ENCODE results near the gene ECHS1.
A peak's percentile ranks its signal among the peaks of the same experiment; 100 is the strongest.

Gene ECHS1

GRCh38 chr10:133338080-133339071, 34.8 kb downstream of the ECHS1 start:
- no peak for TF ChIP-seq CTCF (IDR thresholded peaks at IDR 0.05; ENCODE audit: insufficient read depth, low read depth, low read length, missing control alignments)
- DNase-seq (ENCODE audit: low read depth), result no peak
- H3K4me3 ChIP-seq (ENCODE audit: low read depth, low read length), result no peak overlapping the region

GRCh38 chr10:133337370-133337725, 35.8 kb downstream of the ECHS1 start:
- DNase-seq (ENCODE audit: low read depth), result no peak
- no peak overlapping the region for H3K4me3 ChIP-seq (ENCODE audit: low read depth, low read length)
- TF ChIP-seq CTCF (IDR thresholded peaks at IDR 0.05; ENCODE audit: insufficient read depth, low read depth, low read length, missing control alignments), result no peak

GRCh38 chr10:133336577-133337369, 36.4 kb downstream of the ECHS1 start, which contains the start of gene CALY:
TSS of gene CALY (minus strand) at chr10:133336896. CDS start at chr10:133328989, 7,907 bp downstream.
- no peak for TF ChIP-seq CTCF (IDR thresholded peaks at IDR 0.05; ENCODE audit: insufficient read depth, low read depth, low read length, missing control alignments)
- H3K4me3 ChIP-seq (ENCODE audit: low read depth, low read length), result no peak within 1 kb of the TSS
- DNase-seq (ENCODE audit: low read depth), result peak; percentile 56

GRCh38 chr10:133336118-133336576, 37.0 kb downstream of the ECHS1 start:
- no peak overlapping the region for H3K4me3 ChIP-seq (ENCODE audit: low read depth, low read length)
- no peak for TF ChIP-seq CTCF (IDR thresholded peaks at IDR 0.05; ENCODE audit: insufficient read depth, low read depth, low read length, missing control alignments)
- no peak for DNase-seq (ENCODE audit: low read depth)

GRCh38 chr10:133335246-133336117, 37.7 kb downstream of the ECHS1 start:
- DNase-seq (ENCODE audit: low read depth), result peak; percentile 64
- TF ChIP-seq CTCF (IDR thresholded peaks at IDR 0.05; ENCODE audit: insufficient read depth, low read depth, low read length, missing control alignments), result no peak
- no peak overlapping the region; the same call in 1 of the 2 replicates for H3K4me3 ChIP-seq (ENCODE audit: low read depth, low read length)

All from GM12865 (cell line).